Urinary bladder (tissue), 4 donors: ENCODE data around the gene L3MBTL4. TPM values are rescaled to one million over a fixed set of nuclear protein-coding genes. Genes with fewer than 3 reads are reported as not detected.
"Not testable (repeated sequence)": the region's sequence is repeated elsewhere in the genome, so short reads cannot be mapped to it uniquely, and the experiment has no call there.

Experiments used
- DNase-seq: peaks from one replicate; pipeline ENCODE4 v3.0.0-alpha.2; 2015; ENCODE audit errors: extremely low spot score
- H3K27ac ChIP-seq: one replicate; pipeline ENCODE4 v1.5.1; 2013; ENCODE audit warnings: low read depth, mild to moderate bottlenecking, moderate library complexity
- H3K36me3 ChIP-seq: one replicate; pipeline ENCODE4 v1.6.1; 2013; ENCODE audit warnings: mild to moderate bottlenecking, moderate library complexity; ENCODE audit not compliant: insufficient read depth
- H3K4me1 ChIP-seq: one replicate; pipeline ENCODE4 v1.6.1; 2013; ENCODE audit warnings: mild to moderate bottlenecking, moderate library complexity; ENCODE audit not compliant: insufficient read depth
- H3K4me3 ChIP-seq: one replicate; pipeline ENCODE4 v1.5.1; 2013; ENCODE audit warnings: low read depth, low read length
- WGBS: extraction: QIAGEN DNeasy Blood & Tissue Kit; methylation state at CpG from one replicate; pipeline ENCODE4 v1.1.7; 2013; 5-methylcytosine and 5-hydroxymethylcytosine counted together
- polyA plus RNA-seq: library from polyadenylated mRNA; stranded (reverse); fragments of 200-250 nt; gene quantifications from one replicate; pipeline ENCODE4 v1.2.3, GENCODE V29; 2013
- total RNA-seq: library from RNA; depleted of rRNA; stranded (reverse); fragments of >200 nt; gene quantifications from one replicate; pipeline ENCODE4 v1.2.3, GENCODE V29; 2014
- donor health status: healthy with polysubstance abuse.
- donor health status: healthy.

Gene L3MBTL4
- total and polyA plus RNA-seq, 2 donors = 0.98 to 6.7 TPM

GRCh38 chr18:6289843-6290242 is 124.9 kb downstream of the L3MBTL4 start:
- WGBS = 63% methylated on average over 4 of the region's 4 CpGs
- Histone ChIP-seq H3K36me3 (no peaks in the 10 kb centered on the region), H3K4me1 (no peaks in the 10 kb centered on the region), H3K4me3 (no peak overlapping the region), H3K27ac (no peak overlapping the region)
- no peak for DNase-seq

GRCh38 chr18:6286585-6286984 is 128.1 kb downstream of the L3MBTL4 start:
- no peak for DNase-seq
- Histone ChIP-seq H3K27ac (no peak overlapping the region), H3K4me3 (no peak overlapping the region), H3K4me1 (no peaks in the 10 kb centered on the region), H3K36me3 (no peaks in the 10 kb centered on the region)
- WGBS = 75% methylated on average over 4 of the region's 4 CpGs

- H3K36me3 ChIP-seq = no peaks in the 10 kb centered on the region
- no peak overlapping the region for H3K27ac ChIP-seq
- no peak for DNase-seq
- H3K4me1 ChIP-seq = no peaks in the 10 kb centered on the region
- WGBS = 97% methylated on average over 22 of the region's 22 CpGs
- H3K4me3 ChIP-seq = no peak overlapping the region
Observed at GRCh38 chr18:6284761-6285160, 129.9 kb downstream of the L3MBTL4 start.

GRCh38 chr18:6284300-6284699 is 130.4 kb downstream of the L3MBTL4 start:
- H3K27ac ChIP-seq = no peak overlapping the region
- no peak for DNase-seq
- H3K4me1 ChIP-seq = no peaks in the 10 kb centered on the region
- no peaks in the 10 kb centered on the region for H3K36me3 ChIP-seq
- WGBS = 96% methylated on average over 24 of the region's 24 CpGs
- H3K4me3 ChIP-seq = no peak overlapping the region

- no peaks in the 10 kb centered on the region for H3K36me3 ChIP-seq
- no peaks in the 10 kb centered on the region for H3K4me1 ChIP-seq
- no peak overlapping the region for H3K27ac ChIP-seq
- no peak overlapping the region for H3K4me3 ChIP-seq
- WGBS = 57% methylated on average over 4 of the region's 4 CpGs
- no peak for DNase-seq
Observed at GRCh38 chr18:6281874-6282273, 132.8 kb downstream of the L3MBTL4 start.

GRCh38 chr18:6280211-6280743 is 134.4 kb downstream of the L3MBTL4 start:
- DNase-seq = no peak
- H3K36me3 ChIP-seq = no peaks in the 10 kb centered on the region
- WGBS = 66% methylated on average over 2 of the region's 2 CpGs
- H3K4me1 ChIP-seq = no peaks in the 10 kb centered on the region
- H3K4me3 ChIP-seq = no peak overlapping the region
- H3K27ac ChIP-seq = no peak overlapping the region

- no peak overlapping the region for H3K27ac ChIP-seq
- DNase-seq = no peak
- H3K36me3 ChIP-seq = no peaks in the 10 kb centered on the region
- WGBS = 64% methylated on average over 1 of the region's 1 CpG
- no peaks in the 10 kb centered on the region for H3K4me1 ChIP-seq
- no peak overlapping the region for H3K4me3 ChIP-seq
Observed at GRCh38 chr18:6279308-6279707, 135.4 kb downstream of the L3MBTL4 start.

GRCh38 chr18:6273423-6273822 is 141.3 kb downstream of the L3MBTL4 start:
- Histone ChIP-seq H3K36me3 (no peaks in the 10 kb centered on the region), H3K4me1 (no peaks in the 10 kb centered on the region), H3K27ac (no peak overlapping the region), H3K4me3 (no peak overlapping the region)
- 58% methylated on average over 4 of the region's 6 CpGs for WGBS
- DNase-seq = no peak

- not testable (repeated sequence) for H3K4me1 ChIP-seq, H3K4me3 ChIP-seq, DNase-seq, H3K36me3 ChIP-seq, H3K27ac ChIP-seq
- WGBS = 45% methylated on average over 10 of the region's 10 CpGs
Observed at GRCh38 chr18:6272144-6272543, 142.6 kb downstream of the L3MBTL4 start.

GRCh38 chr18:6271585-6271984 is 143.1 kb downstream of the L3MBTL4 start:
- H3K27ac ChIP-seq = no peak overlapping the region
- no peak for DNase-seq
- no peak overlapping the region for H3K4me3 ChIP-seq
- WGBS = 77% methylated on average over 18 of the region's 18 CpGs
- no peaks in the 10 kb centered on the region for H3K4me1 ChIP-seq
- no peaks in the 10 kb centered on the region for H3K36me3 ChIP-seq

GRCh38 chr18:6270771-6271216 is 143.9 kb downstream of the L3MBTL4 start:
- DNase-seq = no peak
- no peaks in the 10 kb centered on the region for H3K36me3 ChIP-seq
- WGBS = 74% methylated on average over 8 of the region's 8 CpGs
- H3K27ac ChIP-seq = no peak overlapping the region
- H3K4me1 ChIP-seq = no peaks in the 10 kb centered on the region
- H3K4me3 ChIP-seq = no peak overlapping the region

GRCh38 chr18:6269660-6270332 is 144.9 kb downstream of the L3MBTL4 start:
- WGBS = 77% methylated on average over 12 of the region's 12 CpGs
- no peak for DNase-seq

GRCh38 chr18:6266212-6266611 is 148.5 kb downstream of the L3MBTL4 start:
- Histone ChIP-seq H3K36me3 (no peaks in the 10 kb centered on the region), H3K4me1 (no peaks in the 10 kb centered on the region), H3K4me3 (no peak overlapping the region), H3K27ac (no peak overlapping the region)
- DNase-seq = no peak
- 86% methylated on average over 3 of the region's 3 CpGs for WGBS

More at GRCh38 chr18:6269660-6270332, 144.9 kb downstream of the L3MBTL4 start:
- Histone ChIP-seq H3K4me1 (no peaks in the 10 kb centered on the region), H3K27ac (no peak overlapping the region), H3K36me3 (no peaks in the 10 kb centered on the region), H3K4me3 (no peak overlapping the region)

GRCh38 chr18:6261938-6262337 is 152.8 kb downstream of the L3MBTL4 start:
- Histone ChIP-seq H3K4me1 (no peaks in the 10 kb centered on the region), H3K27ac (no peak overlapping the region), H3K36me3 (no peaks in the 10 kb centered on the region), H3K4me3 (no peak overlapping the region)
- 97% methylated on average over 8 of the region's 8 CpGs for WGBS
- DNase-seq = no peak
